ENCODE data around the gene COL4A1.

The COL4A1 gene

GRCh38 chr13:110266983-110267382 lies 40.0 kb downstream of the COL4A1 start:
- peaks cover 20% of the 10 kb centered on the region for H3K27me3 Mint-ChIP-seq
- no peaks in the 10 kb centered on the region for H3K36me3 Mint-ChIP-seq (ENCODE audit: insufficient read depth)
- no peak overlapping the region for H3K27ac Mint-ChIP-seq (ENCODE audit: low read depth)
- H3K4me3 Mint-ChIP-seq, result no peak overlapping the region
- no peak for DNase-seq (ENCODE audit: low spot score in 2 of 2)
- H3K4me1 Mint-ChIP-seq, result no peaks in the 10 kb centered on the region
- no peaks in the 10 kb centered on the region for H3K9me3 Mint-ChIP-seq
- ATAC-seq (replicated peaks; ENCODE audit: extremely low read depth, poor library complexity, severe bottlenecking), result no peak

- Mint-ChIP-seq H3K27ac (ENCODE audit: low read depth) (no peak overlapping the region), H3K27me3 (peaks cover 21% of the 10 kb centered on the region), H3K4me3 (no peak overlapping the region), H3K4me1 (no peaks in the 10 kb centered on the region), H3K9me3 (no peaks in the 10 kb centered on the region), H3K36me3 (ENCODE audit: insufficient read depth) (no peaks in the 10 kb centered on the region)
- ATAC-seq (replicated peaks; ENCODE audit: extremely low read depth, poor library complexity, severe bottlenecking) (no peak), DNase-seq (ENCODE audit: low spot score in 2 of 2) (no peak)
Measured at GRCh38 chr13:110266431-110266809, 40.5 kb downstream of the COL4A1 start.

- Mint-ChIP-seq H3K27me3 (peaks cover 23% of the 10 kb centered on the region), H3K27ac (ENCODE audit: low read depth) (no peak overlapping the region), H3K4me1 (no peaks in the 10 kb centered on the region), H3K4me3 (no peak overlapping the region), H3K36me3 (ENCODE audit: insufficient read depth) (no peaks in the 10 kb centered on the region), H3K9me3 (no peaks in the 10 kb centered on the region)
- DNase-seq (ENCODE audit: low spot score in 2 of 2) (no peak), ATAC-seq (replicated peaks; ENCODE audit: extremely low read depth, poor library complexity, severe bottlenecking) (no peak)
Measured at GRCh38 chr13:110265682-110266430, 41.1 kb downstream of the COL4A1 start.

- ATAC-seq (replicated peaks; ENCODE audit: extremely low read depth, poor library complexity, severe bottlenecking), result no peak
- Mint-ChIP-seq H3K27ac (ENCODE audit: low read depth) (no peak overlapping the region), H3K4me3 (no peak overlapping the region), H3K9me3 (no peaks in the 10 kb centered on the region), H3K4me1 (no peaks in the 10 kb centered on the region), H3K27me3 (peaks cover 29% of the 10 kb centered on the region), H3K36me3 (ENCODE audit: insufficient read depth) (no peaks in the 10 kb centered on the region)
- DNase-seq (ENCODE audit: low spot score in 2 of 2), result no peak
Measured at GRCh38 chr13:110265341-110265681, 41.6 kb downstream of the COL4A1 start.

DNA sequence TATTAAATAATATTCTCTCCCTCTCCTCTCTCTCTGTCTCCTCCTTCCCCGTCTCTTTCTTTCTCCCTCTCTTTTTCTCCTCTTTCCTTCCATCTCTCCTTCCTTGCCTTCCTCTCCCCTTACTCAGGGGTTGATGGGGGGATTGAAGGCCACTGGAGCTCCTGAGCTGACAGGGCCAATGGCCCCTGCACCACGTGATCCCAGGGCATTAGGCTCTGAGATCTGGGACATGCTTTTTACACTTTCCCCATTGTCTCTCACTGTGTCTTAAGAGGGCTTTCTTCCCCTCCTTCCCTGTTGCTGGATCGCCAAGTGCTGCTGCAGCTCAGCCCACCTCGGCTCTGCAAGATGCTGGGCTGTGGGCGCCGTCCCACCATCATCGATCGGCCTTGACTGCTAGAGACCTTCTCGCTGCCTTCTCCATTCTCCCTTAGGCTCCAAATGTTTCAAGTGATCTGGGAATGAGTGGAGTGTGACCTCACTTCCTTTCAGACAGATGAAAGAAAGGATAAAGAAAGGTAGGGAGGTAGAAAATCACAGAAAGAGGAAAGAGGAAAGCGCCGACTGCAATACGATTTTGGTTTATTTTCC lies 42.2 kb downstream of the COL4A1 start:
- Mint-ChIP-seq H3K27me3 (peaks cover 34% of the 10 kb centered on the region), H3K27ac (ENCODE audit: low read depth) (no peak overlapping the region), H3K9me3 (no peaks in the 10 kb centered on the region), H3K4me3 (no peak overlapping the region), H3K4me1 (no peaks in the 10 kb centered on the region), H3K36me3 (ENCODE audit: insufficient read depth) (no peaks in the 10 kb centered on the region)
- ATAC-seq (replicated peaks; ENCODE audit: extremely low read depth, poor library complexity, severe bottlenecking) (no peak), DNase-seq (ENCODE audit: low spot score in 2 of 2) (no peak)

DNA sequence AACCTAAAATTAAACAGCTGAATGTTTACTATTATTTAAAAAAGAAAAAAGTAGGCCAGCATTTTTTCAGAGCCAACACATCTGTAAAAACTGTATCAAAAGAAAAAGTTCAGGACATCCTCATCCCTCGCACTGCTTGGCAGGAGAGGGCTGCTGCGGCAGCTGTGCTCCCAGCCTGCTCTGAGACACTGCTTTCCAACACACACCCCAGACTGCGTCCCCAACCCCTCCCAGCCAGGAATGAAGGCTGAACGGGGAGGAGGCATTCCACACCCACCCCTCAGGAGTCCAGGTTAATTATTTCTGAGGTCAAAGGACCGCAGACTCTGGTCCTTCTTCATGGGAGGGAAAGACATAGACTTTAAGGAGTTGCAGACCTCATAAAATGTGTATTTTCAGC lies 43.1 kb downstream of the COL4A1 start:
- H3K36me3 Mint-ChIP-seq (ENCODE audit: insufficient read depth), result no peaks in the 10 kb centered on the region
- no peak for ATAC-seq (replicated peaks; ENCODE audit: extremely low read depth, poor library complexity, severe bottlenecking)
- peaks cover 43% of the 10 kb centered on the region for H3K27me3 Mint-ChIP-seq
- H3K4me1 Mint-ChIP-seq, result no peaks in the 10 kb centered on the region
- no peaks in the 10 kb centered on the region for H3K9me3 Mint-ChIP-seq
- no peak for DNase-seq (ENCODE audit: low spot score in 2 of 2)
- no peak overlapping the region for H3K27ac Mint-ChIP-seq (ENCODE audit: low read depth)
- no peak overlapping the region for H3K4me3 Mint-ChIP-seq

DNA sequence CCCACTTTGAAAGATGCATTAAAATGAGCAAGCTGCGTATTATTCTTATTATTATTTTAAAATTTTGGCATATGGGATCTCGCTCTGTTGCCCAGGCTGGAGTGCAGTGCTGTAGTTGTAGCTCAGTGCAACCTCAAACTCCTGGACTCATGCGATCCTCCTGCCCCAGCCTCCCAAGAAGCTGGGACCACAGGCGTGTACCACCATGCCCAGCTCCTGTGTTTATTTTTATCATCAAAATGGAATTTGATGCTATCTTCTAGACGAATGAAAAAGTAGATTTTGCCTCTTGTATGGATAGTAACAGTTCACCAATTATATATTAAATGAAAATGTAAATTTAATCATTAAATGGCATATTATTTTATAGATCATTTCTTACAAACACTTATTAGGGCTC lies 43.6 kb downstream of the COL4A1 start:
- H3K4me1 Mint-ChIP-seq, result no peaks in the 10 kb centered on the region
- no peak overlapping the region for H3K4me3 Mint-ChIP-seq
- H3K9me3 Mint-ChIP-seq, result no peaks in the 10 kb centered on the region
- peaks cover 43% of the 10 kb centered on the region for H3K27me3 Mint-ChIP-seq
- H3K27ac Mint-ChIP-seq (ENCODE audit: low read depth), result no peak overlapping the region
- H3K36me3 Mint-ChIP-seq (ENCODE audit: insufficient read depth), result no peaks in the 10 kb centered on the region
- no peak for DNase-seq (ENCODE audit: low spot score in 2 of 2)
- no peak for ATAC-seq (replicated peaks; ENCODE audit: extremely low read depth, poor library complexity, severe bottlenecking)

DNA sequence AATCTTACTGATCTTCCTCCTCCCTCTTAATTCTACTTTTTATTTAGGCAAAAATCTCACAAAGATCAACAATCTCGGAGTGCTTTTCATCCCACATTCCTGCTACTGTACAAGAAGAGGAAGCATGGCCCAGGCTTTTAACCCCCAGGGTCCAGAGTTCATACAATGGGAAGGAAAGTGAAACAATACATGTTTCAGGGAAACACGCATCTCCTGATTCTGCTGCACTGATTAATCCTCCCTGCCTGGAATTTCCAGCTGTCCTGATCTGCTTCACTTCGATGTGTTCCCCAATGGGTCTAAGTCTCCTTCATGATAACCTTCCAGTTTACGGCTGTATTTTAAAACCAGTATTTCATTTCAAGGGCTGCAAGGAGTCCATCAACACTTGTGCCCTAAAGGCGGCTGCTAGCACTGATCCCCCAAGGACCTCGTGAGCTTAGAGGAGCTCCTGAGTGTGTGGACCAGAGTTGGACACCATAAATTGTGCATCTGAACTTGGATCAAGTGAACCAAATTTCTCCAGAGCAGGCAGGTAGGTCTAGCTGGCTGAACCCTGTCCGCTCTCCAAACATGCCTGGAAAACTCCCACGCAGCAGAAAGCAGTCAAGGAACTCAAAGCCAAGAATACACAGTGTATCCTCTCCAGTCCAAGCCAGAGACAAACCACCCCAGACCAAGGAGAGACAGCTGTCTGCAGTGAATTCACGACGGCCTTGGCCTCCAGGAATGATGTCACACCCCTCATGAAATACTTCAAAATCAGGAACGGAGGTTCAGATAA lies 44.3 kb downstream of the COL4A1 start:
- H3K9me3 Mint-ChIP-seq, result no peaks in the 10 kb centered on the region
- ATAC-seq (replicated peaks; ENCODE audit: extremely low read depth, poor library complexity, severe bottlenecking), result no peak

GRCh38 chr13:110262082-110262436 lies 44.9 kb downstream of the COL4A1 start:
- DNase-seq (ENCODE audit: low spot score in 2 of 2) (no peak), ATAC-seq (replicated peaks; ENCODE audit: extremely low read depth, poor library complexity, severe bottlenecking) (no peak)
- no peaks in the 10 kb centered on the region for H3K36me3 Mint-ChIP-seq (ENCODE audit: insufficient read depth)
- H3K9me3 Mint-ChIP-seq, result no peaks in the 10 kb centered on the region
- H3K27me3 Mint-ChIP-seq, result peaks cover 43% of the 10 kb centered on the region
- no peak overlapping the region for H3K27ac Mint-ChIP-seq (ENCODE audit: low read depth)
- no peak overlapping the region for H3K4me3 Mint-ChIP-seq
- H3K4me1 Mint-ChIP-seq, result no peaks in the 10 kb centered on the region

More for the DNA sequence above, 44.3 kb downstream of the COL4A1 start:
- no peaks in the 10 kb centered on the region for H3K4me1 Mint-ChIP-seq
- DNase-seq (ENCODE audit: low spot score in 2 of 2), result no peak
- H3K27ac Mint-ChIP-seq (ENCODE audit: low read depth), result no peak overlapping the region
- no peak overlapping the region for H3K4me3 Mint-ChIP-seq
- H3K27me3 Mint-ChIP-seq, result peaks cover 43% of the 10 kb centered on the region
- H3K36me3 Mint-ChIP-seq (ENCODE audit: insufficient read depth), result no peaks in the 10 kb centered on the region

DNA sequence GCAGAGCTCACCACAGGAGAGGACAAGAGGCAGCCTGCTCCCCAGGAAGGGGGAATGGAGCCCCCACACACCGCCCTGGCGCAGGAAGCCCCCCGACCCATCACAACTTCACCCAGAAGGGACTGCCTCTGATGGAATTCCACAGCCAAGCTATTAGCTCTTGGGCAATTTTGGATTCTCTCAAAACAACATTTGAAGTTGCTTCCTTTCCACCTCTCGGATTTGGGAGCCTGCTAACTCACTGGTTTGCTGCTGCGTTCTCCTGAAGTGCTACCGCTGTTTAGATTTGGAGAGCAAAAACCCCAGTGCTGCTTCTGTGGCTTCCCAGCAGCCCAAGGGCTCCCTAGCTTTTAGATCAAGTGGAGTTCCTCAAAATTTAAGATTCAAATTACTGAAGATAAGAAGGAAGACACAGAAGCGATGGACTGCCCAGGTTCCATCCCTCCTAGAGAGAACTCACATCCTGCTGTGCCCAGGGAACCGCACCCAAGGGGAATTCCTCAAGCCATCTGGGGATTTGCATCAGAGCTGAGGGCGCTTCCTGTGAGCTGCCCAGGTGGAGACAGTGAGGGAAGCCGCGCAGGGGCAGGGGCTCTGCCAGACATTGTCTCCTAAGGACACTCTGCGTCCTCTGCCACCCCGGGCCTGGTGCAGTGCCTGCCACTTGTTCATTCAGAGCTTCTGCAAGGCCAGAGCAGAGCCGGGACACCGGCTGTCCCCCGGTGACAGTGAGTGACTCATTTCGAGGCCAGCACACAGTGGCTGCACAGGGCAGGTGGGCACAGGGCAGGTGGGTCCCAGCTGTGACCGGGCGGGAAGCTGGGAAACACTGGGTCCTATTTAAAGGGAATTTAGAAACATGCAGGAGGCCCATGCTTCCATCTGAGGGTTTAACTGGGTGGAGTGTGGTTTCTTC lies 45.5 kb downstream of the COL4A1 start:
- Mint-ChIP-seq H3K9me3 (no peaks in the 10 kb centered on the region), H3K4me1 (no peaks in the 10 kb centered on the region), H3K27ac (ENCODE audit: low read depth) (no peak overlapping the region), H3K27me3 (peaks cover 43% of the 10 kb centered on the region), H3K4me3 (no peak overlapping the region), H3K36me3 (ENCODE audit: insufficient read depth) (no peaks in the 10 kb centered on the region)
- DNase-seq (ENCODE audit: low spot score in 2 of 2), result no peak
- ATAC-seq (replicated peaks; ENCODE audit: extremely low read depth, poor library complexity, severe bottlenecking), result no peak

GRCh38 chr13:110259651-110260050 lies 47.3 kb downstream of the COL4A1 start:
- Mint-ChIP-seq H3K36me3 (ENCODE audit: insufficient read depth) (no peaks in the 10 kb centered on the region), H3K9me3 (peaks cover 10% of the 10 kb centered on the region), H3K4me3 (no peak overlapping the region), H3K27me3 (peaks cover 42% of the 10 kb centered on the region), H3K27ac (ENCODE audit: low read depth) (no peak overlapping the region), H3K4me1 (no peaks in the 10 kb centered on the region)
- ATAC-seq (replicated peaks; ENCODE audit: extremely low read depth, poor library complexity, severe bottlenecking) (no peak), DNase-seq (ENCODE audit: low spot score in 2 of 2) (no peak)

- ATAC-seq (replicated peaks; ENCODE audit: extremely low read depth, poor library complexity, severe bottlenecking), result no peak
- H3K27ac Mint-ChIP-seq (ENCODE audit: low read depth), result no peak overlapping the region
- no peaks in the 10 kb centered on the region for H3K36me3 Mint-ChIP-seq (ENCODE audit: insufficient read depth)
- peaks cover 36% of the 10 kb centered on the region for H3K27me3 Mint-ChIP-seq
- H3K4me1 Mint-ChIP-seq, result no peaks in the 10 kb centered on the region
- DNase-seq (ENCODE audit: low spot score in 2 of 2), result no peak
- peaks cover 11% of the 10 kb centered on the region for H3K9me3 Mint-ChIP-seq
- H3K4me3 Mint-ChIP-seq, result no peak overlapping the region
Measured at GRCh38 chr13:110258876-110259631, 47.9 kb downstream of the COL4A1 start.
